ENCODE results near the gene PRELID2. TPM values are rescaled to one million over a fixed set of nuclear protein-coding genes. Genes with fewer than 3 reads are reported as not detected.

Gene PRELID2
- total RNA-seq, 1 experiment from 2014 or later = 27.7 TPM

DNA sequence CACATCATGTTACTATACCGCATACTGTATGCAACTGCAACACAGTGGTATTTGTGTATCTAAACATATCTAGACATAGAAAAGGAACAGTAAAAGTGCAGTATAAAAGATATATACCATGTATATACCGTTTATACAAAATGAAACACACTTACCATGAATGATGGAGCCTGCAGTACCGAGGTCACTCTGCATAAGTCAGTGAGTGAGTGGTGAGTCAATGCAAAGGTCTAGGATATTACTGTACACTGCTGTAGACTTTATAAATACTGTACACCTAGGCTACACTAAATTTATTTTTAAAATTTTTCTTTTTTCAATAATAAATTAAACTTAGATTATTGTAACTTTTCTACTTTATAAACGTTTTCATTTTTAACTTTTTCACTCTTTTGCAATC lies 29.3 kb downstream of the PRELID2 start:
- H3K27ac ChIP-seq = no peak overlapping the region
- H3K9me2 ChIP-seq (ENCODE audit: insufficient read depth) = no peaks in the 10 kb centered on the region
- no peak overlapping the region for H3K4me2 ChIP-seq
- H3K27me3 ChIP-seq (ENCODE audit: insufficient read depth, low read depth) = no peaks in the 10 kb centered on the region
- no peaks in the 10 kb centered on the region for H3K79me2 ChIP-seq (ENCODE audit: low read depth)
- H3K4me3 ChIP-seq = no peak overlapping the region
- H3F3A ChIP-seq (ENCODE audit: insufficient read depth, low read depth) = no peaks in the 10 kb centered on the region
- H3K36me3 ChIP-seq (ENCODE audit: low read depth) = no peaks in the 10 kb centered on the region
- BruUV-seq (replicated peaks) = no TSS peak
- no peaks in the 10 kb centered on the region for H3K9me3 ChIP-seq (ENCODE audit: insufficient read depth, low read depth)
- intact Hi-C loops (cut with micrococcal nuclease; ENCODE audit: unreplicated experiment) = no loop called here
- DNase-seq = no peak
- CTCF ChIA-PET = interaction anchor here (0.6 kb wide), 1 partner anchor 323 kb away, joined by 3 read pairs; no protein-coding TSS in a partner anchor
- no peak overlapping the region for H2AFZ ChIP-seq
- H3K4me1 ChIP-seq (replicated peaks; ENCODE audit: insufficient read depth) = no peaks in the 10 kb centered on the region
- TF ChIP-seq CTCF (conservative IDR thresholded peaks at IDR 0.05) (no peak), EZH2 (IDR thresholded peaks at IDR 0.05; ENCODE audit: low read depth) (no peak)
- H4K20me1 ChIP-seq (ENCODE audit: insufficient read depth) = no peaks in the 10 kb centered on the region
- POLR2A ChIA-PET (ENCODE audit: unreplicated experiment) = interaction anchor here (0.6 kb wide), 1 partner anchor 682 kb away, joined by 8 read pairs; no protein-coding TSS in a partner anchor

DNA sequence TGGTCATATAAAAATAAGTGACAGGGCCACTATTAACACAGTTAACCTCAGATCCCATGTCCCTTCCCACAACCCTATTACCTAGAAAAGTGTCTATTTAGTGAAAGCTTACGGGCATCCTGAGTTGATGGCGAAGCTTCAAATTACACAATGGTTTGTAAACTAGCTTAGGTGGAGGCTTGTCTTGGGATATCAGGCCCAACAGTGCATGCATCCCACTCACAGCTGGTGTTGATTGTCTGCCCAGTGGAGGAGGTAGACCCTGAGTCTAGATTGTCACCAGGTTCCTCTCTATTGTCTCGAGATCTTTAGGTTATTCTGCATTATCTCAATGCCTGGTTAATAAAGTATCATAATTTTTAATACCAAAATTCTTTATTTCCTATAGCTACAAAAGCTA lies 30.4 kb downstream of the PRELID2 start:
- TF ChIP-seq EZH2 (IDR thresholded peaks at IDR 0.05; ENCODE audit: low read depth) (no peak), CTCF (conservative IDR thresholded peaks at IDR 0.05) (no peak)

GRCh38 chr5:145803112-145804004 lies 31.8 kb downstream of the PRELID2 start:
- no peak for DNase-seq
- Histone ChIP-seq H3K4me1 (replicated peaks; ENCODE audit: insufficient read depth) (no peaks in the 10 kb centered on the region), H3K27ac (no peak overlapping the region), H3K9me2 (ENCODE audit: insufficient read depth) (no peaks in the 10 kb centered on the region), H3K4me2 (no peak overlapping the region), H3K9me3 (ENCODE audit: insufficient read depth, low read depth) (no peaks in the 10 kb centered on the region), H3K36me3 (ENCODE audit: low read depth) (no peaks in the 10 kb centered on the region), H2AFZ (no peak overlapping the region), H4K20me1 (ENCODE audit: insufficient read depth) (no peaks in the 10 kb centered on the region), H3K79me2 (ENCODE audit: low read depth) (no peaks in the 10 kb centered on the region), H3F3A (ENCODE audit: insufficient read depth, low read depth) (no peaks in the 10 kb centered on the region), H3K27me3 (ENCODE audit: insufficient read depth, low read depth) (no peaks in the 10 kb centered on the region), H3K4me3 (no peak overlapping the region)
- ChIA-PET CTCF (no interaction called here), POLR2A (ENCODE audit: unreplicated experiment) (no interaction called here)
- BruUV-seq (replicated peaks) = no TSS peak
- intact Hi-C loops (cut with micrococcal nuclease; ENCODE audit: unreplicated experiment) = no loop called here
- TF ChIP-seq CTCF (conservative IDR thresholded peaks at IDR 0.05) (no peak), EZH2 (IDR thresholded peaks at IDR 0.05; ENCODE audit: low read depth) (no peak)

More for the DNA sequence above, 30.4 kb downstream of the PRELID2 start:
- H3K4me3 ChIP-seq = no peak overlapping the region
- no peaks in the 10 kb centered on the region for H3K27me3 ChIP-seq (ENCODE audit: insufficient read depth, low read depth)
- H3K79me2 ChIP-seq (ENCODE audit: low read depth) = no peaks in the 10 kb centered on the region
- ChIA-PET POLR2A (ENCODE audit: unreplicated experiment) (no interaction called here), CTCF (no interaction called here)
- H2AFZ ChIP-seq = no peak overlapping the region
- no peaks in the 10 kb centered on the region for H3K36me3 ChIP-seq (ENCODE audit: low read depth)
- no peaks in the 10 kb centered on the region for H3K9me3 ChIP-seq (ENCODE audit: insufficient read depth, low read depth)
- H3K4me2 ChIP-seq = no peak overlapping the region
- H4K20me1 ChIP-seq (ENCODE audit: insufficient read depth) = no peaks in the 10 kb centered on the region
- intact Hi-C loops (cut with micrococcal nuclease; ENCODE audit: unreplicated experiment) = no loop called here
- no peaks in the 10 kb centered on the region for H3K9me2 ChIP-seq (ENCODE audit: insufficient read depth)
- H3K27ac ChIP-seq = no peak overlapping the region
- no TSS peak for BruUV-seq (replicated peaks)
- no peaks in the 10 kb centered on the region for H3K4me1 ChIP-seq (replicated peaks; ENCODE audit: insufficient read depth)
- H3F3A ChIP-seq (ENCODE audit: insufficient read depth, low read depth) = no peaks in the 10 kb centered on the region
- DNase-seq = no peak

Measured in PC-9 (cell line).